GM12878 (cell line): ENCODE results near the gene ZNF483.

Experiments used
- CREM ChIP-seq: IDR thresholded peaks from 2 replicates; pipeline ENCODE4 v1.6.1; 2014; ENCODE audit warnings: antibody characterized with exemption, low read depth
- EED ChIP-seq: sonication (generic); IDR thresholded peaks from 2 replicates; pipeline ENCODE4 v1.6.1; 2016; ENCODE audit warnings: antibody characterized with exemption, low read depth
- EZH2 ChIP-seq: IDR thresholded peaks from 2 replicates; pipeline ENCODE4 v1.6.1; 2012; ENCODE audit warnings: low read depth, mild to moderate bottlenecking, control low read depth, inconsistent platforms, low read length, borderline replicate concordance; ENCODE audit not compliant: control insufficient read depth
- FOS ChIP-seq: IDR thresholded peaks from 3 replicates; pipeline ENCODE4 v1.6.1; 2011; ENCODE audit warnings: borderline replicate concordance; ENCODE audit not compliant: insufficient read length; ENCODE audit errors: extremely low read depth
- HDAC2 ChIP-seq: fragments of 200-600 bp; sonication (generic); IDR thresholded peaks from 2 replicates; pipeline ENCODE4 v1.6.1; 2017
- NR2C2 ChIP-seq: IDR thresholded peaks from 2 replicates; pipeline ENCODE4 v1.6.1; 2011; ENCODE audit warnings: borderline replicate concordance, low read depth; ENCODE audit not compliant: control insufficient read depth, insufficient read length
- NRF1 ChIP-seq: conservative IDR thresholded peaks from 2 replicates; pipeline ENCODE4 v1.6.1; 2011; ENCODE audit warnings: mild to moderate bottlenecking, low read depth, low read length, improper control_type of control experiment
- POLR2AphosphoS5 ChIP-seq: IDR thresholded peaks from 2 replicates; pipeline ENCODE4 v1.6.1; 2011; ENCODE audit warnings: mild to moderate bottlenecking, low read length, inconsistent platforms
- SMC3 ChIP-seq: IDR thresholded peaks from 2 replicates; pipeline ENCODE4 v1.6.1; 2011; ENCODE audit warnings: low read length, improper control_type of control experiment, borderline replicate concordance
- TCF12 ChIP-seq: IDR thresholded peaks from 2 replicates; pipeline ENCODE4 v1.6.1; 2011; ENCODE audit warnings: low read depth, mild to moderate bottlenecking, low read length
- ZNF24 ChIP-seq: fragments of 450-650 bp; IDR thresholded peaks from 2 replicates; pipeline ENCODE4 v1.6.1; 2017; ENCODE audit warnings: antibody characterized with exemption, mild to moderate bottlenecking
- ZNF274 ChIP-seq: IDR thresholded peaks from one replicate; pipeline ENCODE4 v1.8.0; 2011; ENCODE audit not compliant: insufficient read length, insufficient read depth
- ZNF622 ChIP-seq: fragments of 450-650 bp; IDR thresholded peaks from 2 replicates; pipeline ENCODE4 v1.6.1; 2017; ENCODE audit warnings: mild to moderate bottlenecking, inconsistent platforms
- TF ChIP-seq, protein P1 (sequence below), 3 experiments: IDR thresholded peaks in 2 of 3; conservative IDR thresholded peaks in 1 of 3; 2 replicates each; pipeline ENCODE4 v1.5.1; 2011; ENCODE audit warnings: low read depth in 3 of 3, low read length in 3 of 3, mild to moderate bottlenecking in 3 of 3, control low read depth in 2 of 3, moderate library complexity in 2 of 3, inconsistent platforms in 1 of 3, mixed read lengths in 1 of 3; ENCODE audit not compliant: control insufficient read depth in 2 of 3, insufficient read depth in 1 of 3; ENCODE audit errors: extremely low read depth in 1 of 3

DNA sequence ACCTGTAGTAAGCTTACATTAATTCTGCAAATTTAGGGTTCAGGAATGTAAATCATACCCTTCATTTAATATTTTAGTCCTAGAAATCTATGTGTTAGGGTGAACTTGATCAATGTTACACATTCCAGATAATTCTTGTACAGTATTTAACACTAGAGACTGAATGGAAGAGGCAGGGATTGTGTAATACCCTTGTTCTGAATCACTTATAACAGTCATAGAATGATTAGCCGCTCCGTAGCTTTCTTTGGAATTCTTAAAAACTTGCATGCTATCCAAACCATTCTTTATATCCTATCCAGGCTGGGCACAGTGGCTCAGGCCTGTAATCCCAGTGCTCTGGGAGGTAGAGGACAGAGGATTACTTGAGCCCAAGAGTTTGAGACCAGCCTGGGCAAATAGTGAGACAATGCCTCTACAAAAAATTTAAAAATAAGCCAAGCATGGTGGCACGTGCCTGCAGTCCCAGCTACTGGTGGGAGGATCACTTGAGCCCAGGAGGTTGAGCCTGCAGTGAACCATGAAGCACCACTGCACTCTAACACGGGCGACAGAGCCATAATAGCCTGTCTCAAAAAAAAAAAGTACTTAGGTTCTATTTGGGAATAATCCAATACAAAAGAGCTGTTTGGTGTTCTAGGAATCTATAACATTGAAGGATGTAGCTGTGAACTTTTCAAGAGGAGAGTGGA, 8.3 kb downstream of the ZNF483 start:
- TF ChIP-seq NR2C2 (no peak), ZNF24 (no peak), EED (no peak), CREM (no peak), SMC3 (no peak), POLR2AphosphoS5 (no peak), NRF1 (no peak), FOS (no peak), ZNF622 (no peak), HDAC2 (no peak), TCF12 (no peak), ZNF274 (no peak), EZH2 (no peak)
- TF ChIP-seq, protein P1, sequence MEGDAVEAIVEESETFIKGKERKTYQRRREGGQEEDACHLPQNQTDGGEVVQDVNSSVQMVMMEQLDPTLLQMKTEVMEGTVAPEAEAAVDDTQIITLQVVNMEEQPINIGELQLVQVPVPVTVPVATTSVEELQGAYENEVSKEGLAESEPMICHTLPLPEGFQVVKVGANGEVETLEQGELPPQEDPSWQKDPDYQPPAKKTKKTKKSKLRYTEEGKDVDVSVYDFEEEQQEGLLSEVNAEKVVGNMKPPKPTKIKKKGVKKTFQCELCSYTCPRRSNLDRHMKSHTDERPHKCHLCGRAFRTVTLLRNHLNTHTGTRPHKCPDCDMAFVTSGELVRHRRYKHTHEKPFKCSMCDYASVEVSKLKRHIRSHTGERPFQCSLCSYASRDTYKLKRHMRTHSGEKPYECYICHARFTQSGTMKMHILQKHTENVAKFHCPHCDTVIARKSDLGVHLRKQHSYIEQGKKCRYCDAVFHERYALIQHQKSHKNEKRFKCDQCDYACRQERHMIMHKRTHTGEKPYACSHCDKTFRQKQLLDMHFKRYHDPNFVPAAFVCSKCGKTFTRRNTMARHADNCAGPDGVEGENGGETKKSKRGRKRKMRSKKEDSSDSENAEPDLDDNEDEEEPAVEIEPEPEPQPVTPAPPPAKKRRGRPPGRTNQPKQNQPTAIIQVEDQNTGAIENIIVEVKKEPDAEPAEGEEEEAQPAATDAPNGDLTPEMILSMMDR (IDR thresholded peaks at IDR 0.05 in 2 of 3, conservative IDR thresholded peaks at IDR 0.05 in 1 of 3; ENCODE audit: control insufficient read depth in 2 of 3, extremely low read depth in 1 of 3, insufficient read depth in 1 of 3, low read depth in 3 of 3, low read length in 3 of 3), result no peak
